ENCODE results near the gene NOS3. TPM values are rescaled to one million over a fixed set of nuclear protein-coding genes. Genes with fewer than 3 reads are reported as not detected.

Gene NOS3
- polyA plus RNA-seq (ENCODE audit: insufficient read length in 3 of 3) = 10 to 100 TPM in 2 of 3 donors, 1 to 10 TPM in 1; 7.7 to 14.4 (median 12.7) TPM
- long read RNA-seq, donor 1 = 0 reads
- long read RNA-seq, donor 2 = 0 reads
- long read RNA-seq, donor 3 = 0 reads
- long read RNA-seq, donor 4 = 0 reads
- long read RNA-seq, donor 5 = 0 reads
- long read RNA-seq, donor 6 = 0 reads
- long read RNA-seq, donor 7, partial matches to known transcripts = 0 of 1 reads
- long read RNA-seq, donor 7, other reads (novel, unspliced or antisense) = 0 of 1 reads
- long read RNA-seq, donor 8 = 0 reads
- long read RNA-seq, donor 9 = 0 reads
- long read RNA-seq, donor 10, partial matches to known transcripts = 0 of 2 reads
- long read RNA-seq, donor 10, other reads (novel, unspliced or antisense) = 0 of 2 reads
- long read RNA-seq, donor 11 = 0 reads
- long read RNA-seq, donor 12, partial matches to known transcripts = 0 of 1 reads
- long read RNA-seq, donor 12, other reads (novel, unspliced or antisense) = 0 of 1 reads
- long read RNA-seq, donor 13 = 0 reads
- long read RNA-seq, donor 14 = 0 reads
- long read RNA-seq, donor 15 = 0 reads
- long read RNA-seq, donor 16 = 0 reads

DNA sequence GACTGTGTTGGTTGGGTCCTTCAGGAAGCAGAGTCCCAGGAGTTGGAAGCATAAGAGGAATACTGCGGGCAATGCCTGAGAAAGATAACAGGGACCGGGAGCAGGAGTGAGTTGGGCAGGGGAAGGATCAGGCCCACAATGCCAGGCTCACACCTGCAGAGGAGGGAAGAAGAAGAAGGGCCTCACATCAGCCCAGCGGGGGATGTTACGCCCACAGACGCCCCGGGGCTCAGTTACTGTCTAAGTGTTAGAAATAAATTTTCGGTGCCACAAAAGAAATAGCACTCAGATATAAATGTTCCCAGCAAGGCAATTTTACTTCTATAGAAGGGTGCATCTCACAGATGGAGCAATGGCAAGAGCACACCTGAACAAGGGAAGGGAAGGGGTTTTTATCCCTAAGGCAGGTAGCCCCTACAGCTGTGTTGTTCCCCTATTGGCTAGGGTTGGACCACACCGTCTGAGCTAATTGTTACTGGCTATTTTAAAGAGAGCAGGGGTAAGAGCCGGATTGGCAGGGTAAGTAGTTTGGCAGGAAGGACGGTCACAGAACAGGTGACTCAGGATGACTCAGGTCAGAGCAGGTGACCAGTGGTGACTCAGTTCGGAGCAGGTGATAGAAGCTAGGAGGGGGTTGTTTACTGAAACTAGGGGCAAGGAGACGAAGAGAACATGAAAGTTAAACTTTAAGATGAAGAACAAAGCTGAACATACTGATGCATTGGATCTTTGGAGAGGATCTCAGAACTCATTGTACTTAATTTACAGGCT is at the start of gene NOS3:
TSS of gene NOS3 (plus strand) at position 602 of the 771 bp plus-strand sequence. CDS start 2,787 bp downstream, outside the sequence.
- DNase-seq (ENCODE audit: extremely low read depth in 1 of 11, low read depth in 9 of 11, low spot score in 4 of 11) = no peak

DNA sequence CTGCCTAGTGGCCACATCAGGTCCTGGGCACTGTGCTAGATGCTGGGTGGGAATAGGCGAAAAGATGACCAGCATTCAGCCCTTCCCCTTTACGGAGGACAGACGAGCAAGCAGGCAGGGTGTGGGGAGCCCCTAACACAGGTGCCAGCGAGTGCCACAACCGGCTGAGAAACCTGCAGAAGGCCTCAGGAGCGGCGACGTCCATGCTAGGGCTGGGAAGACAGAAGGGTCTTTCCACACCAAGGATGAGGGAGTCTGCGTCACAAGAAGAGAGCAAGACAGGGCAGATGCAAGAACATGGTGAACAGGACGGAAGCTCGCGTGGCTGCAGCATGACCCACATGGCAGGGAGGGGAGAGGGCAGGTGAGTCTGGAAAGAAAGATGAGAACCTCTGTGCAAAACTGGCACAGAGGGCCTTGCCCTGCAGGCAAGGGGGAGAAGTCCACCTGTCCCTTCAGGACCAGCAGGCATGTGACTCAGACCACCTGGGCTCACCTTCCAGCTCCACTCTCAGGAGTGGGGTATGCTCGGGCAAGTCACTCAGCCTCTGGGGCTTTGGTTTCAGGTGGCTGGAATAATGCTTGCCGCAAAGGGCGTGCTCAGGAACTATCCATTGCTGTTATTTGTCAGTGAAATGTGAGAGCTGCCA is 49.3 kb upstream of the NOS3 start:
- no peak for DNase-seq (ENCODE audit: extremely low read depth in 1 of 11, low read depth in 9 of 11, low spot score in 4 of 11)

DNA sequence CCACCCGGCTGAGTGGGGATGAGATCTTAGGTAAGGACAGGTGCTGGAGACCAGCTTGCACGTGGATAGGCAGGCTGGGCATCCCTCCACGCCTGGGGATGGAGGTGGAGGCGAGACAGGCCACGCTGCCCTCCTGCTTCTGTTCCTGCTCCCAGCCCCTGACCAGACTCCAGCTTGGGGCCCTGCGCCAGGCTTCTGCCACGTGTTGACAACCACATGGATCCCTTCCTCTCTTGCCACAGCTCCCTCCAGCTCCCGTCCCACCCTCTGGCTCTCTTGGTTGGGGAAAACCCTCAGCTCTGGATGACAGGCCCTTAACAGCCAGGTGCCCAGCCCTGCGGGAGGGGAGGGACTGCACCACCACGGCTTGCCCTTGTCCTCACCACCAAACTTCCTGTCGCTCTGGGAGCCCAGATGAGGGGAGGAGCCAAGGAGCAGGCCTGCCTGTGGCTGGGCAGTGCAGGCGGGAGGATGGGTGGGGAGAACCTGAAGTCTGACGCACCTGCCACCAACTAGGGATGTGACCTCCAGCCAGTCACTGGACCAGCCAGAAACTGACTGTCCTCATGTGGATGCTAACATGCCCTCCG is 48.7 kb upstream of the NOS3 start:
- DNase-seq (ENCODE audit: extremely low read depth in 1 of 11, low read depth in 9 of 11, low spot score in 4 of 11) = no peak

DNA sequence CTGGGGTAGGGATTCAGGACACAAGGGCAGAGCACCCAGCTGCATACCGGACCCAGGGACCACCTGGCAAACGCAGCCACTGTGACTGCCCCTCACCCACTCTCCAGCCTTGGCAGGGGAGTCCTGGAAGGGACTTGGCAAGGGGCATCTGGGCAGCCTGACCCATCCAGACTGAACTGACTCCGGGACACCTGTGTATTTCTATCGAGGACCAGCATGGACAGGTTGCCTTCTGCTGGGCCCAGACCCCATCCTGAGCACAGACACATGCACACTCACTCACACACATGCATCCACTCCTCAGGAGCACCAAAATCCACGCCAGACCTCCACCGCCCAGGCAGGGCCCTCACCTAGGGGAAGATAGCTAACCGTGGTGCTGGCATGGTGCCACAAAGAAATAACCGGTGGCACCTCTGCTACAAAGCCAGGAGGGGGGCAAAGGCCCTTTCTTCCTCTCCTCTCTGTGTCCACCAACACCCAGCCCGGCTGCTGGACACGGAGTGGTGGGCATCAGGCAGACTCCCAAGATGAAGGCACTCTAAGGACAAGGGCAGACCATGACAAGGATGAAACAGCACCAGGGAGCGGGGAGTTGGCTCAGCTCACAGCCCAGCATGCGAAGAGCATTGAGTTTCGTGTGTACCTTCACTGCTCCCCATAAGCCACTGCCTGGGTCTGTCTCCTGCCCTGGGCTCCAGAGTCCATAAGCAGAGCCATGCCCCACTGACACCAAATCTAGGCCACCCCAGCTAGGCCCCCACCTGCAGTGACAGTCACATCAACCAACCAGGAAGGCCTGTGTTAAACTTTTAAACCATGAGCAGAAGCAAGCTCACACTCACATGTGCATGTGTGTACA is 48.0 kb upstream of the NOS3 start:
- DNase-seq (ENCODE audit: extremely low read depth in 1 of 11, low read depth in 9 of 11, low spot score in 4 of 11) = no peak

DNA sequence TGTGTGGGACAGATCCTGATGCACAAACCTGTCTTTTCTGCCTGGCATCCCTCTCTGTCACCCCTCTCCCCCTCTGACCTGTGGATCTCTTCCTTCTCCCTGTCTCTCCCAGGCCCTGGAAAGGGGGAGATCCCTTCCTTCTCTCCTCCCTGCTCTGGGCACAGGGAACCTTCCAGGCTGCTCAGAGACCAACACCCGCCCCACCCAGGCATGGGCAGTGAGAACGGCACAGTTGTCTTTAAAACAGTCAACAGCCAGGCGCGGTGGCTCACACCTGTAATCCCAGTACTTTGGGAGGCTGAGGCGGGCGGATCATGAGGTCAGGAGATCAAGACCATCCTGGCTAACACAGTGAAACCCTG is 47.4 kb upstream of the NOS3 start:
- no peak for DNase-seq (ENCODE audit: extremely low read depth in 1 of 11, low read depth in 9 of 11, low spot score in 4 of 11)

DNA sequence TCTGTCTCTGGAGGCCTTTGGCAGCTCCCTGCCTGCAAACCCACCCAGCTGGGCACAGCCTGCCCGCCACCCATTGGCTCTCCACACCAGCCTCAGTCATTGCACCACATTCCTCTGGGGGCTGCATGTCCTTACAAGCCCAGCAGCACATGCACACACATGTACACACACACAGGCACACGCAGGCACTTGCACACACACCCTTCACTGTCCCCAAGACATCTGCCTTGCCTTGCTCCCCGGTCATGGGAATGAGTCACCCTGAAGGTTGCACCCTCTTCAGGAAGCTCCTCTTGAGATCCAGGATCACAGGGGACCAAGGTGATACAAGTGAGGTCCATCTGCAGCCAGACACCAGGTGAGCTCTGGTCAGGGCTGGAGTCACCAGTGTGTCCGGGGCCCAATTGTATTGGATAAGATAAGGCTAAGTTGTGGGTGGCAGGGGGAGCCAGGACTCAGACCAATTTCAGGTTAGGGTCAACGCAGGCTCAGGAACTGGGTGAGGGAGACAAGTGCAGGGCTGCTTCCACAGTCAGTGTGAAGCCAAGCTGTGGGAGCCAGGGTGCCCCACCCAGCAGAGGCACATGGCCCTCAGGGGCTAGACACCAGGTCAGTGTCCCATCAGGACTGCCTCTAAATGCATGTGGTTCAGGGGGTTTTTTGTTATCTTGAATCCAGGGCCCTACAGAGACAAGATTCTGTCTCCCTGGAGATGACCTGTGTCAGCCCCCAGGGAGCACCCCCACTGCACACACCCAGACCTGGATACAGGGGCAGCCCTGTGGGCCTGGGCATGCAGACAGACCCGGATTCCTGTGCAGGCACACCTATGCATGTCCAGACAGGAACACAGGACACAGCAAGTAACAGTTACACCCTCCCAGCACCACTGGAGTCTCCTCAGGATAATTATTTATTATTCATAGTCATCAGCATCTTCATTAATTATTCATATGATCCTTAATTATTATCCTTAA is 46.5 kb upstream of the NOS3 start:
- no peak for DNase-seq (ENCODE audit: extremely low read depth in 1 of 11, low read depth in 9 of 11, low spot score in 4 of 11)

DNA sequence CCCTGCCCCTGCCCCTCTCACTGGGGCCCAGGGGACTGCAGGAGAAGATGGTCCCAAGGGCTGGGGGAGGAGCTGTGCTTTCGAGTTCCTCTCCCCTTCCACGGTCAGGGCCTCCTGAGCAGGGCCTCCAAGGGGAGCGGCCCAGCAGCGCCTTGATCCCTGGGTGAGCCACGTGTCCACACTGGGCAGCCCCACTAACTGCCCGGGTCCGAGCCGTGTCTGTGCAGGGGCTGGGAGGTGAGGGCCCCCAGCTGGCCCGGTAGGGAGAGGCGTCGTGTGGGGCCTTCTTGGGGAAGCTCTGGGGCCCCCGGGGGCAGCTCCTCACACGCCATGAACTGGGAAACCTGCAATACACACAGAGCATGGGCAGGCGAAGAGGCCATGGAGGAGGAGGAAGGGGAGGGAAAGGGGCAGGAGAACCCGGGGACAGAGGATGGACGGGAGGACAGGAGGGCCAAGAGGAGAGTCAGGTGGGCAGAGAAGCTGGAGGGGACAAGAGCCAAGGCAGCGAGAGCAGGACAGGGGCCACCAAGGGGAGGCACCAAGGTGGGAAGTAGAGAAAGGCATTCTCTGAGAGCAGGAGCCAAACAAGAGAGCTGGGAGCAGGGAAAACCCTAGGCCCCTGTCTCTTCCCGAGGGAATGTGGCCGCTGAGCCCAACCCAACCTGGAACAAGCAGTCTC is 45.5 kb upstream of the NOS3 start:
- DNase-seq (ENCODE audit: extremely low read depth in 1 of 11, low read depth in 9 of 11, low spot score in 4 of 11) = no peak

DNA sequence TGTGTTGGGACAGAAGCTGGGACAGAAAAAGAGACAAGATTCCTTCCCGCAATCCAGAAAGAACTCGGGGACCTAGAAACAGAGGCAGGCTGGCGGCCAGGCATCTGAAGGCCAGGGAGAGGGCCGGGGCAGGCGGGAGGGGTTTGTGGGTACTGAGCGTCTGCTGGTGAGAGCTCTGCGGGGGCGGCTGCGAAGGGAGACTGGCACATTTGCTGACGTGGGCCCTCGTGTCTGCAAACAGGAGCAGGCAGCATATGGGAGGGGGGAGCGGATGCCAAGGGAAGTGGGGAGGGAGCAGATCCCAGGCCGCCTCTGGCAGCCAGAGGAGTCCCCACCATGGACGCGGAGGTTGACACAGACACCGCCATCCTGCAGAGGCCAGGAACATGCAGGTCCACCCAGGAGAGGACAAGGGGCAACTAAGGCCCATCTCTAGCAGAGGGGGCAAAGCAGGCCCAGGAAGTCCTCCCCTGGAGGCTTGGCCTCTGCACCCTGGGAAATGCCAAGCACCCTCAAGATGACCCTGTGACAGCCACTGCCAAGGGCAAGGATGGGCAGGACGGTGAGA is 44.9 kb upstream of the NOS3 start:
- peak in 2 of 11 donors; percentile 56 to 70 for DNase-seq (ENCODE audit: extremely low read depth in 1 of 11, low read depth in 9 of 11, low spot score in 4 of 11)

DNA sequence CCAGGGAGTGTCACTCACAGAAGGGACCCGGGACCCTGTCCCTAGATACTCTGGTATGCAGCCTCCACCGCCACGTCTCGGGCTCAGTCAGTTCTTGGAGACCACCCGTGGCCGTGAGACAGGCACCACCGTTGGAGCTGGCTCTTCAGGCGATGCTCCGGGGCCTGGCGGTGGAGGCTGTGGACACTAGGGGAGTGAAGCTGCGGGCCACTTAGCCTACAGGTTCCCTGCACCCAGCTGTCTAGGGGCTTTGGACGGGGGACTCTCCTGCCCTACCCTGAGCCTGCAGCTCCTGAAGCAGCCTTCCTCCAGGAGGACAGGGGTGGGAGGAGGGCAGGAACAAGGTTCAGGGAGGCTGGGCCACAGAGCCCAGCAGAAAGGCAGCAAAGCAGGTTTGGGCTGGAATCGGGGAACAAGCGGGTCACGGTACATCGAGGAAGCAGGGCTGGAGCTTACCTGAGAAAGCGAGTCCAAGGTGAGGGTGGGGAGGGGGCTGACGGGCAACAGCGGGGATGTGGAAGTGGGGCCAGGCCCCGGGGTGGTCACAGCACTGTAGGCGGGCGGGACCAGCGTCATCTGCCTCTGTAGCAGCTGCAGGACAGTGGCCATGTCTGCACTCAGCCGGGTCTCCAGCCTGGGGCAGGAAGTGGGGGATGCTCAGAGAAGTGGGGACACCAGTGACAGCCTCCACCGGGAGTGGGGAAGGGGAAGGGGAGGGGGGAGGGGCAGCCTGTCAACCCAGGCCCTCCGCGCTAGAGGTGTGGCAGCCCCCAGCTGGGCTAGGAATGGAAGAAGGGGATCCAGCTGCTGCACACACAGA is 44.2 kb upstream of the NOS3 start:
- DNase-seq (ENCODE audit: extremely low read depth in 1 of 11, low read depth in 9 of 11, low spot score in 4 of 11) = no peak

DNA sequence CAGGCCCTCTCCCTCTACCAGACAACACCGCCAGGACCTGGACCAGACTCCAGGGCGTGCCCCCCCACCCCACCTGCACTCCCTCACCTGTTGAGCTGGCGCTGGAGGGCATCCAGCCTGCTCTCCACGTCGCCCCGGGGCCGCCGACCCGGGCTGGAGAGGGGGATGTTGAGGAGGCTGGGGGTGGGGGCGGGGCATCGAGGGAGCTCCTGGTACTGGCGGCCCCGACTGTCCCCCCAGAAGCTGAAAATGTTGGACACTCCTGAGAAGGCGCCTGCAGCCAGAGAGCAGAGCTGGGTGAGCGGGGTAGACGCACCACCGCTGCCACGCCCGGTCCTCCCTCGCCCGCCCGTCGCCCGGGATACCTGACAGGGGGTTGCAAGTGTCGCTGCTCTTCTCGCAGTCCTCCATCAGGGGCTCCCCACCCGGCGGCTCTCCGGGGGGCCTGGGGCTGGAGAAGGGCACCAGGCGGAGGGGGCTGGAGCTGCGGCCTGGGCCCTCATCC is 43.5 kb upstream of the NOS3 start:
- no peak for DNase-seq (ENCODE audit: extremely low read depth in 1 of 11, low read depth in 9 of 11, low spot score in 4 of 11)

DNA sequence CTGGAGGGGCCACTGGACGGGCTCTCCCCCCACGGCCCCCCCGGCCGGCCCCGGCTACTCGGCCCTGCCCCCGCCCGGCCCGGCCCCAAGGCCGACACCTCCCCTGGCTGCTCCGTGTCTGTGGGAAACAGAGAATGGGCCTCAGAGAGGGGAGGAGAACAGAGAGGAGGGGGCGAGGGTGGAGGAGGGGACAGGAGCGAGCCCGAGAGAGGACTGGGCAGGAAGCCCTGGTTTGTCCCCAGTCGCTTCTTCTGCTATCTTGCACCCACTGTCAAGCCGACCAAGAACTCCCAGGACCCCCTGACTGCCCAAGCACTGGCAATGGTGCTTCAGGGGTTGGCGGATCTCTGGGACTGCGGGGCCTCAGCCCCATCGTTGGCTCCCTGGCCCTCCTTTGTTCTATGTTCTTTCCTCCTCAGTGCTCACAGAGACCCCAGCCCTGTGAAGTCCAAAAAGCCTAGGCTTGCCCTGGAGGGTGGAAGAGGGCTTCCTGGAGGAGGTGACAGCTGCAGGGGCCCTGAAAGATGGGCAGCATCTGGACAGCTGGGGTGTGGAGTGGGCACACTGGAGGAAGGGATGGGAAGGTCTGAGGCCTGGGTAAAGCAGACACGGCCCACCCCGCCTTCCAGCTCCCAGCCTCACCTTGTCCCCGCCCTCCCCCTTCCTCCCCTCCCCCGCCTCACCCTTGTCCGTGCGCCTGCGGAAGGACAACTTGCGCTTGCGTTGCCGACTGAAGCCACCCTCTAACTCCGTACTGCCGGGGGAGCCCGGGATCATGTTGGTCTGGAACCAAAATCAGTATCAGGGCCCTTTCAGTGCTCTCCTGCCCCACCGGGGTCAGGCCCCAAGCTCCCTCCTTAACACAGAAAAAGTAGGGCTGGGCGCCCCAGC is 42.8 kb upstream of the NOS3 start:
- no peak for DNase-seq (ENCODE audit: extremely low read depth in 1 of 11, low read depth in 9 of 11, low spot score in 4 of 11)

DNA sequence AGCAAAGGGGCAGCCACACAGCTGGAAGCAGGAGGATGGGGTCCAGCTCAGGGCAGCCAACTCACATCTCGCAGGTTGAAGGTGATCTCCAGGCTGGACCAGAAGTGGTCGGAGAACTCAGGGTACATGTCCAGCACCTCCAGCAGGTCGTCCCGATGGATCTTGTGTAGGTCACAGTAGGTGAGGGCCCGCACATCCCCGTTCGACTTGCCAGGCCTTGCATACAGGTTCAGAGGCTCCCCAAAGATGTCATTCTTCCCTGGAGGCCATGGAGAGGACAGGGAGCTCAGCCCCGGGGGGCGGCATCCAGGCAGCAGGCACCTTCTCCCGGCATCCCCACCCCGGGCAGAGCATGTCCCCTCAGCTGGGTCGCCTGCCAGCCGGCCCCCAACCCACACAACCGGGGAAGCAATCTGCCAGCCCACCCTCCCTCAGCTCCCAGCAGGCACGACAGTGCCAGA is 42.0 kb upstream of the NOS3 start:
- DNase-seq (ENCODE audit: extremely low read depth in 1 of 11, low read depth in 9 of 11, low spot score in 4 of 11) = no peak

DNA sequence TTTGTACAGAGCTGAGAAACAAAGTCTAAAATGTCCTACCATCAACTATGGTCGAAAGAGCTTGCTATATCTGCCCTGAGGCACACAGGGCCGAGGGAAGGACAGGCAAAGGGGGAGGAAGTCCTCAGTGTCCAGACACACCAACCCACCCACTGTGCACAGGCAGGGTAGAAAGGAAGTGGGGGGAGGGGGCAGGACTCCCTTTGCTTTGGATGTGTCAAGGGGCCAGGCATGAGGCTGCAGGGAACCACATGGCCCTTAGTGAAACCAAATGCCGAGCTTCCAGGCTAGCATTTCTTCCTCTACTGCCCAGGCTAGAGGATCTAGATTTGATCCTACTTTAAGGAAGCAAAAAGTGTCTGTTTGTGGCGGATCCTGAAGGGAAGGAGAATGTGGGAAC is 41.3 kb upstream of the NOS3 start:
- no peak for DNase-seq (ENCODE audit: extremely low read depth in 1 of 11, low read depth in 9 of 11, low spot score in 4 of 11)

DNA sequence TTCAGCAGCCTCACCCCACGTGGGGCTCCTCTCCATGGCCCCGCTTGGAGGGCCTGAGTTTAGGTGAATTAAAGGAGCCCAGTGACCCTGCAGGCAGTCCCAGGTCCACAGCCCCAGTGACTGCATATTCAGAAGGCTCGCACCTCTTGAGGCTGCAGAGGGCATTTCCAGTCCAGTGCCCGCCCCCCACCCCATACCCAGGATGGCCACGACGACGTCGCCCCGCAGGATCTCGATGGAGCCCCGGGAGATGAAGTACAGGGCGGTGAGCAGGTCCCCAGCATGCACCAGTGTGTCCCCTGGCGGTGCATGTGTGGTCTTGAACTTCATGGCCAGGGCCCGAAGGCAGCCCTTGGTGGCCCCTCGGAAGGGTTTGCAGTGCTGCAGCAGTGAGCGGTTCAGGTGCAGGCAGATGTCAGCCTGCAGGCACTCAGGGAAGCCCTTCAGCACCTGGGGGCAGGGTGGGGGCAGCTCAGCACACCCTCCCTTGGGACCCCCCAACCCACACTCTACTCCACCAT is 40.8 kb upstream of the NOS3 start:
- DNase-seq (ENCODE audit: extremely low read depth in 1 of 11, low read depth in 9 of 11, low spot score in 4 of 11) = no peak
